ENCODE data around the gene ACOT2.

- TF ChIP-seq CTCF (optimal IDR thresholded peaks at IDR 0.05 in 1 of 3, IDR thresholded peaks at IDR 0.05 in 1 of 3, conservative IDR thresholded peaks at IDR 0.05 in 1 of 3; ENCODE audit: extremely low read depth in 1 of 3, insufficient read depth in 2 of 3, low read length in 3 of 3) = no peak
- TF ChIP-seq EZH2 (IDR thresholded peaks at IDR 0.05; ENCODE audit: low read length) = no peak
Observed at GRCh38 chr14:73599499-73599898, 30.5 kb downstream of the ACOT2 start.
